Superior temporal gyrus (tissue), 1 donor: ENCODE results near the gene GPC6.

Experiments used
- DNase-seq: peaks from one replicate; pipeline ENCODE4 v3.0.0-alpha.2; 2016; ENCODE audit errors: extremely low spot score

The GPC6 gene

DNA sequence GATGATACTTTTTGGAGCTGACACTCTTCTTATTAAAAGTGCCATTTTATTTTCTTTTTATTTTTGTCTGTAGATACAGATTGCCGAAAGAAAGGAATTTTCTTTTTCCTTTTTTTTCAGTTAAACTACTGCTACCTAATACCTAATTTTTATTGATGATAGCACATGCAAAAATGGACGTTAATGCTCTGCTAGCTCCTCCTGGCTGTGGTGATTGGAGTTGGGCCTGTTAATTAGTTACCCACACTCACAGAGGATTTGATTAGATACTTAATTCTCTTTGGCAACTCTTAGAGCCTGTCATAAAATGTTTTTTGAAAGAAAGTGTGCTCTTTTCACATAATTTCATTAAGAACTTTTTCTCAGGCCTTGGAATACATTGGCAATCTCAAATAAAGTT is 886.1 kb downstream of the GPC6 start:
- no peak for DNase-seq

DNA sequence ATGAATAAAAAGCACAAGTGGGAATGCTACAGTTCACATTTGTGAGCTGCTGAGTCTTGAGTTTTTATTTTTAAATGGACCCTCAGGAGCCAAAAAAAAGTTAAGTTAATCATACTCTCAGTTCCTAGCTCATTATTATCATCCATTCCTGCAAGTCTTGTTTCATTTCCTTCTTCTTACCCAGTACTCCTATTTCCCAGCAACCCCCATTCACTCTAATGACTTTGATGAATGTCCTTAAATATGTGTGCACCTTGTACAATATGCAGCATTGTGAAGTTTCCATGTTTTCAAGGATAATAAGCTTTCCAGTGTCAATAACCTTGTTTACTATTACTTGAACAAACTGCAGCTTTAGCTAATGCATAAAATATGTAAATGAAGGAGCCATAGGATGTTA is 886.6 kb downstream of the GPC6 start:
- DNase-seq, result no peak

DNA sequence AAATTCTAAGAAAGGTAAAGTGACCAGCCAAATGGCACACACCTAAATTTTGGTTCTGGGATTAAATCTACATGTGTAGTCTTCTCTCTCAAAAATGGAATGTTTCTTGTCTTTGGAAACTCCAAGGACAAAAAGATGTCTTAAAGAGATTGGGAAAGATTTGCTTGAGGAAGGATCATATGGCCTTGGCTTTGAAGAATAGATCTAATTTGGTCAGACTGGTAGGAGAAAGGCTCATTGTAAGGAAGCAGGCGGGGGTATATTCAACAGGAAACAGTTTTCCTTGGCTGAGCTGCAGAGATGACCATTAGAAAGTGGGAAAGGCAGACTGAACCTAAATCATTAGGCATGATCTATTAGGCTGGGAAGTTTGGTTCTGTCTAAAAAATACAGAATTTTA is 887.6 kb downstream of the GPC6 start:
- no peak for DNase-seq

DNA sequence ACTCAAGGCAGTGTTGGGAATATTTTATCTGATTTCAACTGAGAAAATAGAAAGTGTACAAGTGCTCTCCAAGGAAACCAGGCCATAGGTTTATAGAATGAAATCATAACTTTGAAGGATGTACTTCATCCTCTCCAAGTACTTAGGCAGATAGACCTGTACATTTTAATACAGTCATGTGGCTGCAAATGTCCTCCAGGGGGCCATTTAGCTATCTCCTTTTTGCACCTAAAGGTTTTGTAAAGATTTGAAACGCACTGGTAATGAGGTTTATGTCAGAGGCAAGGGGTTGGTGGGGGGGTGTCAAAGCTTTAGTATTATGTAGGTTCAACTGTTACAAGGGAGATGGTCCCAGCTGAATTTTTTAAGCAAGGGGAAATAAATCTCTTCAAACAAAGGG is 888.4 kb downstream of the GPC6 start:
- DNase-seq, result no peak

DNA sequence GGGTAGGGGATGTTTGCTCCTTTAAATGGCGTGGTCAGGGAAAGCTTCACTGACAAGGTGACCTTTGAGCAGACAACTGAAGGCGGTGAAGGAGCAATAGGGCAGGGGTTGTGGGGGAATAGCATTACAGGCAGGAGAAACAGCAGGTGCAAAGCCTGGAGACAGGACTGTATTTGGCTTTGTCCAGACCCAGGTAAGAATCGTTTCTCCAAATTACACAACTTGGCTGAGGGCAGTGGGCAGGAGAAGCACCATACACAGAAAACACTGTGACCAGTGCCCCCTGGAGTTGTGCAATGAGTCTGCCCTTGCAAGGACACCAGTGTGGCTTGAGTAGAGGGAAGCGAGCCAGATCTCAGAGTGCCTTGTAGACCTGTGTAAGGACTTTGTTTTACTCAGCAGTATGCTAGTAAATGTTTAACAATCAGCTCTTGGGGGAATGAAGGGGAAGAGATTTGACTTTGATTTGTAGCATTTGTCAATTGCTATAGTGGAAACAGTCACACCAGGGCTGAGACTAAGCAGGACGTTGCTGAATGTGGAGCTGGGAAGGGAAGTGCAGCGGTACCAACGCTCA is 892.8 kb downstream of the GPC6 start:
- DNase-seq, result no peak

DNA sequence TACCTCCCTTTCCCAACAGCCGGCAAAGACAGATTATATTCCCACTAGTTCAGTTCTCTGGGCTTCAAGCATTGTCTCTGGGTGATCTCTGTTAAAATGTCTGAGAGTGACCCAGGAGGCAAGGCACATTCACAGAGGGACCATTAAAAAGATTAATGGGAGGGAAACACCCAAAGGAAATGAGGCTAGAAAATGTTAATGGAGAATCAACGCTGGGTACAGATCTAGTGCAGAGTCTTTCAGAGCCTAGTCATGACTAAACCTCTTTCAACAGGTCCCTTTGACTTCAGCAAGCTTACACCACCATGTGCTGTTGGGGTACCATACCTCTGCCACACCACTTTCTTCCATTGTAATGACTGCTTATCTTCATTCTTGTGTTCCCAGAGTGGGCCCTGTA is 894.3 kb downstream of the GPC6 start:
- no peak for DNase-seq

DNA sequence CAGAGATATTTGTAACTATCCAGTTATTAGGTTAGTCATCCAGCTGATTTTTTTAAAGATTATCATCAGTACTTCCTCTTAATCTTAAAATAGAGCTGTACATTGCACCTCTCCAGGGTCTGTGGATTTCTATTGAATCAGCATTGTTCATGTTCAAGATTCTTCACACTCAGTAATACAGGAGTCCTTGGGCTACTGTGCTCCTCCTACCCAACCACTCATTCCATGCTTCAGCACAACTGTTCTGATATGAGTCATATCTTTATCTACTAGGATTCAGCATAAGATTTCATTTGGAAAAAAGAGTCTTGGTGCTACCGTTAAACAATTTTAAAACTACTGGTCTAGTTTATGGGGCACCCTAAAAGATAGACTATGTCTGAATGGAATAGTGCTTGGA is 895.1 kb downstream of the GPC6 start:
- no peak for DNase-seq

DNA sequence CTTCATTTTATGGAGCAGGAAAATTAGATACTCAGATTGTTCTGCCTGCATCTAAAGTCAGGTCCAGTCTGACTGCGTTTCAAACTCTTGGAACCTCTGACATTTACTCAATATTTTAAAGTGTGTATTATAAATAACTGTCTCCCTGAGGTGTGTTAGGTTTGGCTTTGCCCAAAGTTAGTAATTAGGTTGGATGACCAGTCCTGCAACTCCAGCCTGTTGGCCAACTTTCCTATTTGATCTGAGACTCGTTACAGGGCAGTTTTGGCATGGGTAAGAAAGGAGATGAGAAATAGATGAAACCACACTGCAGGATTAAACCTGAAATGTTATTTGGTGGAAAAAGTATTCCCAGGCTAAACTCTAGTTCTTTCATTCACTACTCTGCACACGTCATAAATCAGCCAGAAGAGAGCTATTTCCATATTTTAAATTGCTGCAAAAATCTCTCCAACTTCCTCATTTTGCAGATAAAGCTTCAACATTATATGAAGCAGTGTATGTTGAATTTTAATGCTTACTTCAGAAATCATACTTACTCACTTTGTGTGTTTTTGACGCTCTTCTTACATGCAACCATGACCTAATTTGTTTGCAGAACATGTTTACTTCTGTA is 895.8 kb downstream of the GPC6 start:
- no peak for DNase-seq

DNA sequence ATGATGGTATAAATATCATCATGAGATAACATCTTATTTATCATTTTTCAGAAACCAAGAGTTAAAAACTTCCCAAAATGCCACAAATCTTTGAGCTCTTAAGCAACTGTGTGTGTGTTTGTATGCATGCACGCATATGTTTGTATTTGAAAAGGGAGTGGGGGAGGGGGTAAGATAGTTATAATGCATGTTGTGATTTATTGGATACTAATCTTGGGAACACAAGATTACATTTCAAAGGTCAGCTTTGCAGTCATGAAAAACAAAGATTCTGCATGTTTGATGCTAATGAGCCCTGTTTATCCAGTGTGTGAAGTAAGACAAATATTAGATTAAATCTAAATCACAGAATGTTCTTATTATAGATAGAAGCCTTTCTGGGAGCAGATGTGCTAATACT is 897.0 kb downstream of the GPC6 start:
- no peak for DNase-seq

DNA sequence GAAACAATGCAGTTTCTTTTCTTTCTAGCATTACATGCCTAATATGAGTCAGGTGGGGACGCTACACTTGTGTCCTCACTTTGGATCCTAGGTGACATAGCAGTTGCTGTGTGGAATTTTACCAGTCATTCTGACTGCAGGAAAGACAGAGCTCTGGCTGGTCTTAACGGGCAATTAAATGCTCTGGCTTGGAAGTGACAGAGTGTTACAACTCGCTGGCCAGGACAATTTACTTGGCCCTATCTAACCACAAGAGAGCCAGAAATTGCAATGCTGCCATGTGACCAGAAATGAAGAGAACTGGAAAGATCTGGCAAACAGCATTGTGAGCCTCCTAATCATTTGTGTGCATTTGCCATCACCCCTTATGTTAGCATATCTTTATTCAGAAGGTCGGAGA is 901.8 kb downstream of the GPC6 start:
- DNase-seq, result peak; percentile 47

DNA sequence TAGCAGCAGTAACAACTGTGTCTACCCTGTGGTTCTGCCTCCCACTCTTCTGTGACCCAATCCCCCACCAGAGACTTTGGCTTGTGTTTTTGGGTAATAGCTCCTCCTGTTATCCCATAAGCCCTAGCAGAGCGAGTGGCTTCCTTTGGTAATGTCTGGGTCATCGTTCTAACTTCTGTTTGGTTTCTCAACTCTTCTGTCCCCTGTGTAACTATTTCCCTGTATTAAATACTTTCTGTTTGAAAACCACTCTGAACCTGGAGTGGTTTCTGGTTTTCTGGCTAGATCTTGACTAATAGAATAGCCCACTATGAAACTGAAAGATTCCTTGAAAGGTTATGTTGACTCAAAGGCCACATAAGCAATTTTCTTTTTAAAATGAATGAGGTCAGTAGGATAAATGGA is 902.9 kb downstream of the GPC6 start:
- DNase-seq, result no peak

DNA sequence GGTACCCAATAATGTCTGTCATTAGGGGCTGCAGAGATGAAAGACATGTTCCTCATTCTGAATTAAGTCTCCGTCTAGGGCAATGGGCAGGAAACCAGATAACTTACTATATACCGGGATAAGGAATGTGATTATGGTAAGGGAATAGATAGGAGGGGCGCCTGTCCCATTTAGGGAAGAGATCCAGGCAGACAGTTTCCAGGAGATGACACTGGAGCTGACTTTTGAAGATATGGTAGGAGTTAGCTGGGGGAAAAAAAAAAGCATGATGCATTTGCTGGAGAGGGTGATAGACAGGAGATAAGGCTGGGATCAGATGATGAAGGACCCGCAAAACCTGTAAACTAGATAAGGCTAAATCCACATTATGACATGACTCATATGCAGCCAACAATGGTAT is 912.2 kb downstream of the GPC6 start:
- no peak for DNase-seq

DNA sequence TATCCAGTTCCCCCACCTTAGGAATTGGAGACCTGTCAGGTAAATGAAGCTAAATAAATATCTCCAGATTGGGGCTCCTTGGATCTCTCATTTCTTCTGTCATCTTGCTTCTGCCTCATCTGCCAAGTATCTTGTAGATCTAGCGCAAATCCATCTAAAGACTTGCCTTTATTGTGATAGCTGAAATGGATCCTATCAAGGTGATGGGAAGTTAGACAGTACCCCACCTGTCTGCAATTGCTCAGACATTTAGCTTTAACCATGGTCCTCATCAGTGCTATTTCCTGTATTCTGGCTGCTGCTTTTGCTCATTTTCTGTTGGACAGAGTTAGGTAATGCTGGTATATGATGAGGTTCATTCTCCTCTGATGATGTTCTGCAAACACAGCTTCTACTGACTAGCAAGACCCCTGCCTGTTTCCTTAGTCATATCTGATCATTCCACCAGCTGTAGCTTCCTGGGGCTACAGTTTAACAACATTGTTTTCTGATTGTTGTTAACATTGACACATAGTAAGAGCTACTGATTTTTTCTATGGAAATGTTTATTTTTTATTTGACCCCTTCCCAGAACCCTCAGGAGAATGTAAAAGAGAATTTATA is 912.9 kb downstream of the GPC6 start:
- DNase-seq, result no peak

DNA sequence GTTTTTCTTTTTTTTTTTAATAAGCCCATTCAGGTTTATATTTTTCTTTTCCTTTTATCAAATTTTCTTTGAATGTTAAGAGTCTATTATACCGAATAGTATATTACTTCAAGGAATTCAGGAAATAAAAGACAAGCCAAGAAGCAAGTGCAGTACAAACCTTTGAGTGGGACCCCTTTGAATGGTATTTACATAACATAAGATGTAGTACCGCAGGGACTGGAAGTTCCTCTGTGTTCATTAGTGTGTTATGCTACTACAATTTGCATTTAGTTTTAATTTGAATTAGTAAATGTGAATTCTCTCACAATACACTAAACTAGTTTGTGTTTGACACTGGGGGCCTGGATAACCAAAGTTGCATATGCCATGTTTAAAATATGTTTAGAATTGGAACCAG is 913.4 kb downstream of the GPC6 start:
- DNase-seq, result no peak

DNA sequence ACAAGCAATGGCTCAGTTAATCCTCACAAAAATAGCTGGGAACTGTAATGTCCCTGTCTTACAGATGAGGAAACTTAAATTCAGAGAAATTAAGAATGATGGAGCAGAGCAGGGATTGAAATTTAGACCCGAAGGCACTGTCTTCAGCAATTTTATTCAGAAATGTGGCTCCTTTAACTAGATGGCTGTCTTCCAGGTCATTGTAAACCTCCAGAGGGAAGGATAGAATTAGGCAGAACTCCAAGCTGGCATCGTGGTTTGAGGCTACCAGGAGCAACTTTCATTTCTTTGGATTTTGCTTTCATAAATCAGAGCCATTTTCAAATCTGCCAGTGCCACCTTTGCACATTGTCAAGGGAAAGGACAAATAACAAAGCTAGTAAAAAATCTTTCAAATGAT is 913.9 kb downstream of the GPC6 start:
- no peak for DNase-seq

DNA sequence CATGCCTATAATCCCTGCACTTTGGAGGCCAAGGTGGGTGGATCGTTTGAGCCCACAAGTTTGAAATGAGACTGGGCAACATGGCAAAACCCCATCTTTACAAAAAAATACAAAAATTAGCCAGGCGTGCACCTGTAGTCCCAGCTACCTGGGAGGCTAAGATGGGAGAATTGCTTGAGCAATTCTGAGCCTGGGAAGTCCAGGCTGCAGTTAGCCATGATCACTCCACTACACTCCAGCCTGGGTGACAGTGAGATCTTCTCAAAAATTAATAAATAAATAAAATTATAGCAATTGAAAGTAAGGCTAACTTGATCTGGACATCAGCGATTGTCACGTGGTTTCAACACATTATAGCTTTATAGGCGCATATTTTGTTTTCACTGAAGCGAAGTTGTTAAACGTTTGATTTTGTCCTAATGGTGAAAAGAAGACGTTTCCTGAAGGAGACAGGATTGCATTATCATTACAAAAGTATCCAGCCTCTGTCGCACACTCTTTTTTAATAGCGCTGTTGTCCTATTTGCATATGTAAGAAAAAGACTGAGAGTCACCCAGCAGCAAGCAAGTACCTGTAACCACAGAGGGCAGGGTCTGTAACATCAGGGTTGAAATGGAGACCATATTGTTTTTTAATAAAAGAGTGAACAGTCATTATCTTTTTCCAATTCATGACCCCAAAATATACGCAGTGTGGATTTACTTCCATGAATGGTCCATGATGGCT is 917.2 kb downstream of the GPC6 start:
- DNase-seq, result no peak

DNA sequence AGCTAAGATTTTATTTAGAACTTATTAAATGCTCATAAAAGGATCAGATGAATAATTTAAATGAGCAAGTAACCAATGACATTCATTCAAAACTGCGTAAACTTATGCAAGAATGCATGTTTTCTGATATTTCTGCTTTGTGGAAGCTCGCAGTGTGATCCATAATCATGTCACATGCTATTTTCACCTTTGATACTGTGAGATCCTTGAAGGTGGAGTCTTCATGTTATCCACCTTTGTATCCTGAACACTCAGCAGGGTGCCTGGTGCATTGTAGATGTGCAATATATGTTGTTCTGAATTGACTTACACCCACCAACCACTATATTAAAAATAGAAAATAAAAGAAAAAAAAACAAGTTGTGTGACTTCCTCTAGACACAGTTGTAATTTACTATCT is 919.4 kb downstream of the GPC6 start:
- DNase-seq, result no peak

DNA sequence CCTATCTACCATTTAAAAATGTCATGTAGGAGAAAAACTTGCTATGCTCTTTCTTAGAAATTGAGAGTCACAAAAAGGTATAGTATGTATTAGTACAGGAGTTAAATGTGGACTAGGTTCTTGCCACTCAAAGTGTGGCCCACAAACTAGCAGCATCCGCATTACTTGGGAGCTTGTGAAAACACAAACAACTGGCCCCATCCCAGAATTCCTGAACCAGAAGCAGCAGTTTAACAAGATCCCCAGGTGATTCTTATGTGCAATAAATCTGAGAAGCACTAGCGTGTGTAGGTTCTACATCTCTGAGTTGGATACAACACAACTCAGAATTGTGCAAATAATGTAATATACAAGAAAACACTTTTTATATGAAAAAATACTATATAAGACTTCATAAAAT is 927.0 kb downstream of the GPC6 start:
- no peak for DNase-seq

DNA sequence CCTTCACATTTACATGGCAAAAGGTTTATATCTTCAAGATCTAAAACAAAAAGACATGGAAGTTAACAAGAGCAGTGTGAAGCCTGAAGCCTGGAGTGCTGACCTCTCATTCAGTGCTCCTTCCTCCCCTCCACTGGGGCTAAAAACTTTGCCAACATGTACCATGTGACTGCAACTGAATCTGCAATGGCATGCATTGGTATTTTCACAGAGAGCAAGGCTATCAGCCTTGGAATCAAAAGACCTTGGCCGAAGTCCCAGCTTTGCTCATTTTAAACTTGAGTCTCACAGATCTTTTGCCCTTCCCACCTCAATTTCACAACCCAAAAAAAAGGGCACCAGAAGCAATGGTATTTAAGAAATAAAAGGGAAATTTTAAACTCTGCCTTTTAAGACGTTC is 927.8 kb downstream of the GPC6 start:
- no peak for DNase-seq

DNA sequence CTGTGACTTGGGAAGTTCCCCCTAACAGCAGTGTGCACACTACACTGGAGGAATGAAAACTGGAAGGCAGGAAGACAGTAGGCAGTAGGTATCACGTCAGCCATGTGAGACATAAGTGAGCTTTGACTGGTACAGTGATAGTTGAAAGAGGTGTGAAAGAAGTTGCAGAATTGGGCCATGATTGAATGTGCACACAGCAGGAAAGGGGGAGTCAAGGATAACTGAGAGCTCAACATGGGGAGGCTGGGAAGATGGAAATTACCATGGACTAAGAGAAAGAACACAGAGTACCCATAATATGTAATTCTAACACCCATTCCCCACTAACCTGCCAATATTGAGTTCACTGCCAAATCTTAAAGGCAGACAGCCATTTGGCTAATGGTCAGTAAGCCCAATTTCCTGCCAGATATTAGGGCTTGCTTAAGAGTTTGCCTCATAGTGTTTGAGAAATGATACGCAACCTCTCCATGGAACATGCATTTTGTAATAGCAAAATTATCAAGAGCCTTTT is 931.2 kb downstream of the GPC6 start:
- DNase-seq, result no peak

DNA sequence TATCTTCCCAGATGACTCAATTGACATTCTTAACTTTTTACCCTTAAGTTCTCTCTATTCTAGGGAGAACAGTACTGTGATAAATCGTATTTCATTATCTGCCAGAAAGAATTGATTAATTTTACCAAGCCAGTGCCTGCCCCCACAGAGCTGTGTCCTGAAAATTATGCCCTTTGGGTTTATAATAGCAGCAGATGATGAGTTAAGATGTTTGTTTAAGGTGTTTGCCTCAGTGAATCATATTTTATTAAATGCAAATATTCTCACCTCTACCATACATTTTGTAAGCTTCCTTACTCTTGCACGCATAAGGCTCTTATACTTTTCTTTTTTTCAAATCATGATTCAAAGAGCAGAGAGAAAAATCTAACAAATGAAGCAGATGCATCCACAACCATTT is 934.3 kb downstream of the GPC6 start:
- DNase-seq, result no peak

DNA sequence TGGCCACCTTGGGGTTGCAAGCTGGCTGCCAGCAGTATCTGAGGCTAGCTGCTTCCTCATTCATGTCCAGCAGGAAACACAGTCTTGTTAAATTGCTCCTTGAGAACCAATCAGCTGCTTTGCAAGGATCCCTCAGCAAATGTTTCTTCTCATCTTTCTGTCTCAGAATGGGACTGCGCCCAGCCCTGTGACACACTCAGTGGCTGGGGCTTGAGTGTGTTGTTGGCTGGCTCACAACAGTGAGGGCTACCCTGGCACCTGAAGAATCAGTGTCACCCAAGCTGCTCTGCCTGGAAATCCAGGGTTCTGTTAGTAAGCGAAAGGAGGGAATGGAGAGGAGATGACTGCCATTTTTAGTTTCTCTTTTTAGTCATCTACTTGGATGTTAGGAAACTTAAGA is 935.7 kb downstream of the GPC6 start:
- DNase-seq, result no peak

DNA sequence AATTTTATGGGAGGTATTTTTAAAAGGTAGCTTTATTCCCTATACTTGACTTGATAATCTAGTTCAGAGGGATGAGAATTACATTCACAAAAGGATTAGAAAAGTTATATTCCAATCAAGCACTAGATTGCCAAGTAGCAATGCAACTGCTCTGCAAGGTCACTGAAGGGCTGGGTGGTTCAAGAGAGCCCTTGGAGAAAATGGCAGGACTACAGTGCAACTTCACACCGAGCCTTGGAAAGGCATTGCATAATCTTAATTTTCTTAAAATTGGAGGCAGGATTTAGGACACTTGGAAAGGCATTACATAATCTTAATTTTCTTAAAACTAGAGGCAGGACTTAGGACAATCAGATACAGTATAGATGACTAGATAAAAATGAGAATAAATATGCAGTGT is 936.9 kb downstream of the GPC6 start:
- DNase-seq, result no peak
